ENCODE data around the gene MAP3K13. TPM values are rescaled to one million over a fixed set of nuclear protein-coding genes. Genes with fewer than 3 reads are reported as not detected.
A peak's percentile ranks its signal among the peaks of the same experiment; 100 is the strongest.

Gene MAP3K13
- total RNA-seq, 1 donor from 2014 or later = 14.5 TPM

GRCh38 chr3:185502987-185503386 lies 140.1 kb downstream of the MAP3K13 start:
- Histone ChIP-seq H3K27me3 (ENCODE audit: control insufficient read depth, insufficient read depth, low read length) (no peaks in the 10 kb centered on the region), H3K4me3 (ENCODE audit: low read depth, low read length) (no peak overlapping the region), H3K36me3 (ENCODE audit: control insufficient read depth, insufficient read depth, low read length) (no peaks in the 10 kb centered on the region)
- FAIRE-seq = no peak
- no peak for TF ChIP-seq CTCF (IDR thresholded peaks at IDR 0.05; ENCODE audit: insufficient read depth, low read length, severe bottlenecking)
- DNase-seq (ENCODE audit: low read depth) = no peak

DNA sequence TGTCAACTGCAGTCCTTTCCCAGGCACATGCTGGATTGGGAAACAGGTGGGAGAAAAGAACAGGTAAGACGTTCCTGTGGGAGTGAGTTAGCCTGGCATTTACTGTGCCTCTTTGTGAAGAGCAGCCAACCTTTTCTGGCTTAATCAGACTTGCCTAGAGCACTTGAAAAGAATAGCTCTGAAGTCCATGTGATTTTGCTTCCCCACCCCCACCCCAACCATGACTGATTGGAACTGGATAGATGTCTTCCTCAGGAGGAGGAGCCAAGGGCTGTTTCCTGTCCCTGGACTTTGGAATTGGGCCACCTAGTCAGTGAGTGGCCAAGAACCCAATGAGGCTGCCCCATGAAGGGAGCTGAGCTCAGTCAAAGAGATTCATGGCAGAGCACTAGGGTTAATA lies 140.6 kb downstream of the MAP3K13 start:
- no peak for FAIRE-seq
- Histone ChIP-seq H3K36me3 (ENCODE audit: control insufficient read depth, insufficient read depth, low read length) (no peaks in the 10 kb centered on the region), H3K27me3 (ENCODE audit: control insufficient read depth, insufficient read depth, low read length) (no peaks in the 10 kb centered on the region), H3K4me3 (ENCODE audit: low read depth, low read length) (no peak overlapping the region)
- DNase-seq (ENCODE audit: low read depth) = peak; percentile 18
- no peak for TF ChIP-seq CTCF (IDR thresholded peaks at IDR 0.05; ENCODE audit: insufficient read depth, low read length, severe bottlenecking)

GRCh38 chr3:185504636-185505035 lies 141.7 kb downstream of the MAP3K13 start:
- H3K36me3 ChIP-seq (ENCODE audit: control insufficient read depth, insufficient read depth, low read length) = no peaks in the 10 kb centered on the region
- no peak for FAIRE-seq
- no peak overlapping the region for H3K4me3 ChIP-seq (ENCODE audit: low read depth, low read length)
- peak; percentile 70 for DNase-seq (ENCODE audit: low read depth)
- TF ChIP-seq CTCF (IDR thresholded peaks at IDR 0.05; ENCODE audit: insufficient read depth, low read length, severe bottlenecking) = no peak
- no peaks in the 10 kb centered on the region for H3K27me3 ChIP-seq (ENCODE audit: control insufficient read depth, insufficient read depth, low read length)

- Histone ChIP-seq H3K36me3 (ENCODE audit: control insufficient read depth, insufficient read depth, low read length) (no peaks in the 10 kb centered on the region), H3K4me3 (ENCODE audit: low read depth, low read length) (no peak overlapping the region), H3K27me3 (ENCODE audit: control insufficient read depth, insufficient read depth, low read length) (no peaks in the 10 kb centered on the region)
- no peak for TF ChIP-seq CTCF (IDR thresholded peaks at IDR 0.05; ENCODE audit: insufficient read depth, low read length, severe bottlenecking)
- FAIRE-seq = no peak
- DNase-seq (ENCODE audit: low read depth) = no peak
Observed at GRCh38 chr3:185507883-185508282, 144.9 kb downstream of the MAP3K13 start.

DNA sequence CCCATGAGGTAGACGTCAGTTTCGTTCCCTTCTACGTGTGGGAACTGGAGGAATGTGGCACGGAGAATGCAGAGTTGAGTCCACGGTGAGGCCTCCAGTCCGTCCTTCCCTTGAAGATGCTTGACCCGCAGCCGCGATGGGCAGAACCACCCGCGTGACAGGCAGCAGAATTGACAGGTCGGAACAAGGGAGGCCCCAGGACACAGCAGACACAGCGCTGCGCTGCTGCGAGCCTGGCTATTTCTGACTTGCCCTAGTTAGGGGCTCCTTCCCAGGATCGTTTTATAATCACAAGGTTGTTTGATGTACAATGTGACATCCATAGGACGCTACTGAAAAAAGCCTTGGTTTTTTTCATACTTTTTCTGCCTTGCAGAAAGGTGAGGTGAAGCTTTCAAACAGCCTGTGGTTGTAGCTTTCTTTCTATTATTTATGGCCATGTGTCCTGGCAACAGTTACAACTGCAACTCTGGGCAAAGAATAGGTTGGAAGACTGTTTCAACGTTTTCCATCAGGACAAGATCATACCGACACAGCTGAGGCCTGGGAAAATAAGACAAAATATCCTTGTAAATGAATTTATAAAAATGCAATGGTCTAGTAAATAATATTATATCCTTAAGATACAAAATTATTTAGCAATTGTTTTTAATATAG lies 145.5 kb downstream of the MAP3K13 start:
- FAIRE-seq (no peak), DNase-seq (ENCODE audit: low read depth) (no peak)
- no peaks in the 10 kb centered on the region for H3K36me3 ChIP-seq (ENCODE audit: control insufficient read depth, insufficient read depth, low read length)
- TF ChIP-seq CTCF (IDR thresholded peaks at IDR 0.05; ENCODE audit: insufficient read depth, low read length, severe bottlenecking) = no peak
- no peaks in the 10 kb centered on the region for H3K27me3 ChIP-seq (ENCODE audit: control insufficient read depth, insufficient read depth, low read length)
- no peak overlapping the region for H3K4me3 ChIP-seq (ENCODE audit: low read depth, low read length)

GRCh38 chr3:185511711-185512110 lies 148.8 kb downstream of the MAP3K13 start:
- Histone ChIP-seq H3K27me3 (ENCODE audit: control insufficient read depth, insufficient read depth, low read length) (no peaks in the 10 kb centered on the region), H3K36me3 (ENCODE audit: control insufficient read depth, insufficient read depth, low read length) (no peaks in the 10 kb centered on the region), H3K4me3 (ENCODE audit: low read depth, low read length) (no peak overlapping the region)
- TF ChIP-seq CTCF (IDR thresholded peaks at IDR 0.05; ENCODE audit: insufficient read depth, low read length, severe bottlenecking) = no peak
- no peak for FAIRE-seq
- DNase-seq (ENCODE audit: low read depth) = no peak

All from bronchial epithelial cell (primary cell).